B cell (primary cell): ENCODE results near the gene FAM170B. TPM values are rescaled to one million over a fixed set of nuclear protein-coding genes. Genes with fewer than 3 reads are reported as not detected.

ENCODE experiments used
- ATAC-seq: fragments of 200-7000 bp; cut with Tn5 transposase; one replicate; pipeline ENCODE4 v1.10.0; 2021; ENCODE audit warnings: low read depth, mild to moderate bottlenecking, moderate number of reproducible peaks, moderate library complexity
- CTCF ChIA-PET: fragments of 350-600 bp; sonication (Branson Sonifier 250); formaldehyde crosslinking; loops from one replicate; lab custom pipeline; 2021; ENCODE audit warnings: antibody characterized with exemption, inconsistent platforms; lab: Charles Lee
- POLR2A ChIA-PET: fragments of 350-600 bp; sonication (Branson Sonifier 250); formaldehyde crosslinking; loops from one replicate; lab custom pipeline; 2021; ENCODE audit warnings: antibody characterized with exemption; lab: Charles Lee
- DNase-seq: peaks from one replicate; pipeline ENCODE4 v3.0.0; 2013
- H2AFZ ChIP-seq: 2 replicates; pipeline ENCODE4 v1.6.1; 2012; ENCODE audit warnings: mild to moderate bottlenecking, low read depth, low read length; ENCODE audit not compliant: insufficient read depth, poor library complexity, severe bottlenecking
- H3K27ac ChIP-seq, 2 donors: 1 replicate in 1 of 2; 2 replicates in 1 of 2; pipeline ENCODE4 v1.5.1; 2012 to 2013; ENCODE audit warnings: low read length in 2 of 2, mild to moderate bottlenecking in 2 of 2, moderate library complexity in 1 of 2
- H3K27me3 ChIP-seq, 4 experiments: fragments of 200-600 bp in 1 of 4; sonication (generic) in 1 of 4; replicated peaks in 1 of 4; 1 replicate in 2 of 4; 2 replicates in 2 of 4; pipeline versions ENCODE4 v1.6.1 to v1.7.0; 2013 to 2016; ENCODE audit warnings: low read length in 3 of 4, mild to moderate bottlenecking in 2 of 4, mixed read lengths in 1 of 4, moderate library complexity in 1 of 4; ENCODE audit not compliant: insufficient read depth in 4 of 4, control insufficient read depth in 3 of 4; ENCODE audit errors: control extremely low read depth in 1 of 4
- H3K36me3 ChIP-seq, 2 experiments: replicated peaks in 1 of 2; 1 replicate in 1 of 2; 2 replicates in 1 of 2; pipeline versions ENCODE4 v1.6.1 to v1.7.1; 2013; ENCODE audit warnings: low read length in 1 of 2; ENCODE audit not compliant: insufficient read depth in 2 of 2, control insufficient read depth in 1 of 2; ENCODE audit errors: control extremely low read depth in 1 of 2, extremely low read depth in 1 of 2
- H3K4me1 ChIP-seq, 2 donors: fragments of 200-600 bp in 1 of 2; sonication (generic) in 1 of 2; 1 replicate in 1 of 2; 2 replicates in 1 of 2; pipeline versions ENCODE4 v1.5.1 to v1.6.1; 2013 to 2017; ENCODE audit warnings: low read length in 2 of 2; ENCODE audit not compliant: control insufficient read depth in 2 of 2, insufficient read depth in 2 of 2
- H3K4me2 ChIP-seq: replicated peaks from 2 replicates; pipeline ENCODE3; 2012; ENCODE audit warnings: mild to moderate bottlenecking, low read depth, low read length; ENCODE audit not compliant: poor library complexity, severe bottlenecking
- H3K4me3 ChIP-seq, 5 experiments: fragments of 200-600 bp in 1 of 5; sonication (generic) in 1 of 5; 1 replicate in 3 of 5; 2 replicates in 2 of 5; pipeline versions ENCODE4 v1.5.1 to v1.7.0; 2011 to 2016; ENCODE audit warnings: low read length in 4 of 5, mild to moderate bottlenecking in 4 of 5, low read depth in 2 of 5, control low read depth in 1 of 5, moderate library complexity in 1 of 5; ENCODE audit not compliant: insufficient read depth in 1 of 5; ENCODE audit errors: control extremely low read depth in 1 of 5, extremely low read depth in 1 of 5
- H3K79me2 ChIP-seq: fragments of 200-600 bp; sonication (generic); one replicate; pipeline ENCODE4 v1.6.0; 2016; ENCODE audit warnings: low read length; ENCODE audit not compliant: control insufficient read depth, insufficient read depth
- H3K9ac ChIP-seq: fragments of 200-600 bp; sonication (generic); 2 replicates; pipeline ENCODE4 v1.6.1; 2017; ENCODE audit warnings: mild to moderate bottlenecking, low read length, moderate library complexity
- H3K9me3 ChIP-seq, 3 donors: one replicate each; pipeline versions ENCODE4 v1.6.1 to v1.7.1; 2013; ENCODE audit warnings: low read length in 2 of 3; ENCODE audit not compliant: control insufficient read depth in 2 of 3, insufficient read depth in 1 of 3; ENCODE audit errors: control extremely low read depth in 1 of 3
- H4K20me1 ChIP-seq: 2 replicates; pipeline ENCODE4 v1.6.0; 2012; ENCODE audit warnings: mild to moderate bottlenecking, low read length; ENCODE audit not compliant: insufficient read depth, control insufficient read depth, poor library complexity, severe bottlenecking
- H3K27ac Mint-ChIP-seq: one replicate; pipeline ENCODE4 v1.8.0; 2021; ENCODE audit warnings: mixed read lengths
- H3K27me3 Mint-ChIP-seq: one replicate; pipeline ENCODE4 v1.8.0; 2021; ENCODE audit warnings: mixed read lengths
- H3K4me1 Mint-ChIP-seq: one replicate; pipeline ENCODE4 v1.8.0; 2021; ENCODE audit warnings: mixed read lengths
- H3K4me3 Mint-ChIP-seq: one replicate; pipeline ENCODE4 v1.8.0; 2021; ENCODE audit warnings: mixed read lengths
- H3K9me3 Mint-ChIP-seq: one replicate; pipeline ENCODE4 v1.8.0; 2022; ENCODE audit warnings: mixed read lengths; ENCODE audit not compliant: insufficient read depth
- EZH2 ChIP-seq: IDR thresholded peaks from 2 replicates; pipeline ENCODE4 v1.6.1; 2012; ENCODE audit warnings: borderline replicate concordance, low read depth, mild to moderate bottlenecking, moderate library complexity, low read length; ENCODE audit not compliant: insufficient read depth, poor library complexity, severe bottlenecking
- WGBS: methylation state at CpG from one replicate; pipeline ENCODE4 v1.1.5; 2013; ENCODE audit warnings: missing lambda C conversion rate; ENCODE audit not compliant: insufficient coverage; 5-methylcytosine and 5-hydroxymethylcytosine counted together
- intact Hi-C: fragments of 100-400 bp; cut with micrococcal nuclease; formaldehyde crosslinking; loops from one replicate; pipeline ENCODE4 v1.10.0; 2022
- polyA plus RNA-seq: library from polyadenylated mRNA; depleted of rRNA; stranded (reverse); fragments of >200 nt; gene quantifications from 2 replicates; pipeline ENCODE4 v1.2.3, GENCODE V29; 2012
- total RNA-seq, 2 donors: library from RNA; stranded (reverse); fragments of 120-200 nt in 1 of 2; gene quantifications; 1 replicate in 1 of 2; 2 replicates in 1 of 2; pipeline versions ENCODE4 v1.2.3 to v1.2.4, GENCODE V29; 2013 to 2022
- TF ChIP-seq, protein P1 (sequence below): fragments of 200-600 bp; IDR thresholded peaks from one replicate; pipeline ENCODE4 v1.8.0; 2022; ENCODE audit warnings: antibody characterized with exemption, mild to moderate bottlenecking

FAM170B gene
- total and polyA plus RNA-seq, 2 donors (not counting 1 experiment from before 2014, with no cell fraction given), result not detected

DNA sequence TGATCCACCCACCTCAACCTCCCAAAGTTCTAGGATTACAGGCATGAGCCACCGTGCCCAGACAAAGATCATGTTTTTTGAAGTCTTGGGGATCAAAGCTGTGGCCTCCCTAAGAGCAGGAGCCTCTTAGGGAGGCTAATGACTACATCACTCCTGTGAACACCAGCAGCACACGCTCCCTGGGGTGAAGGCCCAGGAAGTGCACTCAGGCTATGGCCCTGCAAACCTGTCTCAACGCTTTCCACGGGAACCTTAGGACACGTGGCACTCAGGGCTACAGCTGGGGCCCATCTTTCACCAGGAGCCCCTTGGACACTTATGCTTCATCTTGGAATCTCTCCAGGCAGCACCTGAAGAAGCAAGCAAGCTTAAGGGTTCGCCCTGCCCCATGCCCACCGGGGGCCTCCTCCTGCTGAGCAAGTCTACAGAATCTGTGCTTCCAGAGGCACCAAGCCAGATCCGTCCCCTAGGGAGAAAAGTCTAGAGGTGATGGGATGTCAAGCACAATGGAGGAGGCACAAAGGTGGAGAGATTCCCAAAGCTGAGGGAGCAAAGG is 36.9 kb downstream of the FAM170B start:
- Histone ChIP-seq H3K4me3 (no peak overlapping the region), H3K4me2 (no peak overlapping the region), H2AFZ (no peak overlapping the region), H3K4me1 (no peaks in the 10 kb centered on the region), H3K79me2 (no peaks in the 10 kb centered on the region), H3K27ac (no peak overlapping the region), H3K36me3 (no peaks in the 10 kb centered on the region), H4K20me1 (no peaks in the 10 kb centered on the region), H3K9me3 (no peaks in the 10 kb centered on the region), H3K9ac (no peak overlapping the region), H3K27me3 (peaks cover 0 to 2% (median 0%) of the 10 kb centered on the region in 4 experiments)
- H3K4me3 Mint-ChIP-seq, result no peak overlapping the region
- WGBS, result 88% methylated on average over 8 of the region's 8 CpGs
- no peaks in the 10 kb centered on the region for H3K9me3 Mint-ChIP-seq
- ChIA-PET POLR2A (no interaction called here), CTCF (no interaction called here)
- DNase-seq, result no peak
- no peak for ATAC-seq
- peaks cover 24% of the 10 kb centered on the region for H3K27me3 Mint-ChIP-seq
- TF ChIP-seq, protein P1, sequence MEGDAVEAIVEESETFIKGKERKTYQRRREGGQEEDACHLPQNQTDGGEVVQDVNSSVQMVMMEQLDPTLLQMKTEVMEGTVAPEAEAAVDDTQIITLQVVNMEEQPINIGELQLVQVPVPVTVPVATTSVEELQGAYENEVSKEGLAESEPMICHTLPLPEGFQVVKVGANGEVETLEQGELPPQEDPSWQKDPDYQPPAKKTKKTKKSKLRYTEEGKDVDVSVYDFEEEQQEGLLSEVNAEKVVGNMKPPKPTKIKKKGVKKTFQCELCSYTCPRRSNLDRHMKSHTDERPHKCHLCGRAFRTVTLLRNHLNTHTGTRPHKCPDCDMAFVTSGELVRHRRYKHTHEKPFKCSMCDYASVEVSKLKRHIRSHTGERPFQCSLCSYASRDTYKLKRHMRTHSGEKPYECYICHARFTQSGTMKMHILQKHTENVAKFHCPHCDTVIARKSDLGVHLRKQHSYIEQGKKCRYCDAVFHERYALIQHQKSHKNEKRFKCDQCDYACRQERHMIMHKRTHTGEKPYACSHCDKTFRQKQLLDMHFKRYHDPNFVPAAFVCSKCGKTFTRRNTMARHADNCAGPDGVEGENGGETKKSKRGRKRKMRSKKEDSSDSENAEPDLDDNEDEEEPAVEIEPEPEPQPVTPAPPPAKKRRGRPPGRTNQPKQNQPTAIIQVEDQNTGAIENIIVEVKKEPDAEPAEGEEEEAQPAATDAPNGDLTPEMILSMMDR, result no peak
- TF ChIP-seq EZH2, result no peak
- no peak overlapping the region for H3K27ac Mint-ChIP-seq
- H3K4me1 Mint-ChIP-seq, result no peaks in the 10 kb centered on the region
- intact Hi-C loops, result no loop called here

DNA sequence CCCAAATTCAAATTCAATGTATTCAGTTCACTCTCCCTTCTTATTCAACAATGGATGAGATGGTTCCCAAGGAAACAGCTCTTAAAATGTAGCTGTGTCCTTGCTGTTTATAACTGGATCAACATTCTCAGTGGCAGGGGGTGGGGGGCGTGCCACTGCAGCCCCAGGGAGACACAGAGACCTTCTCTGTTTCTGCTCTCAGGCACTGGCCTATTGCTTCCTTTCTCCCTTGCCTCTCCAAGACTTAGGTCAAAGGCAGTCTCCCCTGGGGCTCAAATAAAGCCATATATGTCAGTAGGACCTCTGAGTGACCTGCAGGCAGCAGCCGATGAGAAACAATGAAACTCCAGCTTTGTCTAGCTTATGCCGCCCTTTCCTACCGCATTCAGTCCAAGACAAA is 39.2 kb downstream of the FAM170B start:
- no peak overlapping the region for H3K4me3 ChIP-seq

More for the DNA sequence above, 39.2 kb downstream of the FAM170B start:
- Histone ChIP-seq H3K79me2 (no peaks in the 10 kb centered on the region), H3K36me3 (no peaks in the 10 kb centered on the region), H3K9ac (no peak overlapping the region), H3K27me3 (peaks cover 0 to 12% (median 0%) of the 10 kb centered on the region in 4 experiments), H4K20me1 (no peaks in the 10 kb centered on the region), H3K4me1 (no peaks in the 10 kb centered on the region), H2AFZ (no peak overlapping the region), H3K9me3 (no peaks in the 10 kb centered on the region), H3K4me2 (no peak overlapping the region), H3K27ac (no peak overlapping the region)
- H3K9me3 Mint-ChIP-seq, result no peaks in the 10 kb centered on the region
- H3K4me1 Mint-ChIP-seq, result no peaks in the 10 kb centered on the region
- 82% methylated on average over 4 of the region's 4 CpGs for WGBS
- DNase-seq (no peak), ATAC-seq (no peak)
- peaks cover 29% of the 10 kb centered on the region for H3K27me3 Mint-ChIP-seq
- intact Hi-C loops, result no loop called here
- H3K27ac Mint-ChIP-seq, result no peak overlapping the region
- POLR2A ChIA-PET, result no interaction called here
- no peak for TF ChIP-seq EZH2
- TF ChIP-seq, protein P1, result no peak
- no peak overlapping the region for H3K4me3 Mint-ChIP-seq
- CTCF ChIA-PET, result no interaction called here
